Loucy (cell line): ENCODE results near the gene FHIT.

Experiments
- EZH2phosphoT487 ChIP-seq: fragments of 200-600 bp; IDR thresholded peaks from 2 replicates; pipeline ENCODE4 v1.6.1; 2018; ENCODE audit warnings: antibody characterized with exemption, mild to moderate bottlenecking, moderate library complexity, borderline replicate concordance
- TF ChIP-seq, protein P1 (sequence below): fragments of 200-600 bp; sonication (generic); conservative IDR thresholded peaks from 2 replicates; pipeline ENCODE4 v1.5.1; 2014; ENCODE audit warnings: mild to moderate bottlenecking, antibody characterized with exemption, low read length

DNA sequence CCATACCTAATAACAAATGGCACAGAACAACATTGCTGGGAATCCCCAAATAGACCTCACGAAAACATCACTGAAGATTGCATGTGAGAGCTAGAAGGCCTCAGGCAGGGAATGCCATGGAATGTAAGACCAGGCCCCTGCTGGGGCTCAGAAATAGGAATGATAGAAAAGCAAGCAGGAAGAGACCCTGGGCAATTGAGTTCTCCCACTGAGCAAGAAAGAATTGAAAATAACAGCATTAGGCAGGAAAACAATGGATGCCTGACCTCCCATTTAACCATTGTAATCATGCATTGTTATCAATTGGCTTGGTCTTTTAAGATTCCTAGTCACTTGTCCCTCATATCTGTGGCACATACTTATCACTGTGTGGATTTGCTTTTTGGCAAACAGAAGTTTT is 581.6 kb downstream of the FHIT start:
- TF ChIP-seq, protein P1, sequence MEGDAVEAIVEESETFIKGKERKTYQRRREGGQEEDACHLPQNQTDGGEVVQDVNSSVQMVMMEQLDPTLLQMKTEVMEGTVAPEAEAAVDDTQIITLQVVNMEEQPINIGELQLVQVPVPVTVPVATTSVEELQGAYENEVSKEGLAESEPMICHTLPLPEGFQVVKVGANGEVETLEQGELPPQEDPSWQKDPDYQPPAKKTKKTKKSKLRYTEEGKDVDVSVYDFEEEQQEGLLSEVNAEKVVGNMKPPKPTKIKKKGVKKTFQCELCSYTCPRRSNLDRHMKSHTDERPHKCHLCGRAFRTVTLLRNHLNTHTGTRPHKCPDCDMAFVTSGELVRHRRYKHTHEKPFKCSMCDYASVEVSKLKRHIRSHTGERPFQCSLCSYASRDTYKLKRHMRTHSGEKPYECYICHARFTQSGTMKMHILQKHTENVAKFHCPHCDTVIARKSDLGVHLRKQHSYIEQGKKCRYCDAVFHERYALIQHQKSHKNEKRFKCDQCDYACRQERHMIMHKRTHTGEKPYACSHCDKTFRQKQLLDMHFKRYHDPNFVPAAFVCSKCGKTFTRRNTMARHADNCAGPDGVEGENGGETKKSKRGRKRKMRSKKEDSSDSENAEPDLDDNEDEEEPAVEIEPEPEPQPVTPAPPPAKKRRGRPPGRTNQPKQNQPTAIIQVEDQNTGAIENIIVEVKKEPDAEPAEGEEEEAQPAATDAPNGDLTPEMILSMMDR = no peak
- TF ChIP-seq EZH2phosphoT487 = no peak
